Chondrocyte (in vitro differentiated cells): Measurements from ENCODE around the gene FHDC1. TPM values are rescaled to one million over a fixed set of nuclear protein-coding genes. Genes with fewer than 3 reads are reported as not detected.

Experiments
- DNase-seq: peaks from one replicate; pipeline ENCODE4 v3.0.0; 2021; ENCODE audit warnings: mixed read lengths, low spot score
- H3K27ac Mint-ChIP-seq: one replicate; pipeline ENCODE4 v1.8.0; 2021; ENCODE audit warnings: mild to moderate bottlenecking, moderate library complexity, mixed read lengths; ENCODE audit not compliant: unreplicated experiment
- H3K27me3 Mint-ChIP-seq: 2 replicates; pipeline ENCODE4 v1.8.0; 2021; ENCODE audit warnings: low read depth, mixed read lengths
- H3K36me3 Mint-ChIP-seq: 2 replicates; pipeline ENCODE4 v1.8.0; 2021; ENCODE audit warnings: low read depth, mixed read lengths
- H3K4me1 Mint-ChIP-seq: 2 replicates; pipeline ENCODE4 v1.8.0; 2021; ENCODE audit warnings: low read depth, mild to moderate bottlenecking, mixed read lengths
- H3K4me3 Mint-ChIP-seq: one replicate; pipeline ENCODE4 v1.8.0; 2021; ENCODE audit warnings: mild to moderate bottlenecking, moderate library complexity, mixed read lengths; ENCODE audit not compliant: unreplicated experiment
- H3K9me3 Mint-ChIP-seq: 2 replicates; pipeline ENCODE4 v1.8.0; 2021; ENCODE audit warnings: low read depth, mixed read lengths
- CTCF ChIP-seq: fragments of 200-600 bp; sonication (generic); IDR thresholded peaks from 2 replicates; pipeline ENCODE4 v1.5.0; 2021; ENCODE audit warnings: antibody characterized with exemption, mild to moderate bottlenecking, moderate library complexity
- total RNA-seq: library from RNA; stranded (reverse); gene quantifications from 3 replicates; pipeline ENCODE4 v1.2.1, GENCODE V29; 2021

The FHDC1 gene
- total RNA-seq, 1 donor from 2014 or later, result 4.2 TPM

GRCh38 chr4:152973629-152974467 lies 37.7 kb downstream of the FHDC1 start:
- no peaks in the 10 kb centered on the region for H3K27me3 Mint-ChIP-seq
- H3K9me3 Mint-ChIP-seq, result no peaks in the 10 kb centered on the region
- H3K4me1 Mint-ChIP-seq, result peaks cover 51% of the 10 kb centered on the region
- TF ChIP-seq CTCF, result no peak
- peak overlapping the region; percentile 92 for H3K27ac Mint-ChIP-seq
- no peak overlapping the region for H3K4me3 Mint-ChIP-seq
- DNase-seq, result no peak
- peaks cover 4% of the 10 kb centered on the region for H3K36me3 Mint-ChIP-seq

GRCh38 chr4:152974468-152975379 lies 38.6 kb downstream of the FHDC1 start:
- no peak overlapping the region for H3K27ac Mint-ChIP-seq
- no peak for DNase-seq
- H3K36me3 Mint-ChIP-seq, result peaks cover 4% of the 10 kb centered on the region
- peaks cover 42% of the 10 kb centered on the region for H3K4me1 Mint-ChIP-seq
- no peak overlapping the region for H3K4me3 Mint-ChIP-seq
- no peak for TF ChIP-seq CTCF
- no peaks in the 10 kb centered on the region for H3K27me3 Mint-ChIP-seq
- no peaks in the 10 kb centered on the region for H3K9me3 Mint-ChIP-seq

- Mint-ChIP-seq H3K4me3 (no peak overlapping the region), H3K27ac (no peak overlapping the region), H3K9me3 (no peaks in the 10 kb centered on the region), H3K4me1 (peaks cover 34% of the 10 kb centered on the region), H3K27me3 (no peaks in the 10 kb centered on the region), H3K36me3 (peaks cover 4% of the 10 kb centered on the region)
- DNase-seq, result no peak
- no peak for TF ChIP-seq CTCF
Observed at GRCh38 chr4:152975380-152976211, 39.5 kb downstream of the FHDC1 start.

- Mint-ChIP-seq H3K27ac (no peak overlapping the region), H3K27me3 (no peaks in the 10 kb centered on the region), H3K9me3 (no peaks in the 10 kb centered on the region), H3K4me1 (peaks cover 27% of the 10 kb centered on the region), H3K4me3 (no peak overlapping the region), H3K36me3 (peaks cover 4% of the 10 kb centered on the region)
- no peak for TF ChIP-seq CTCF
- DNase-seq, result no peak
Observed at GRCh38 chr4:152976212-152976761, 40.2 kb downstream of the FHDC1 start.
